Thyroid gland (tissue), 4 donors: ENCODE measurements around the gene COL6A2. TPM values are rescaled to one million over a fixed set of nuclear protein-coding genes. Genes with fewer than 3 reads are reported as not detected.

Experiments
- DNase-seq, 2 donors: peaks; one replicate each; pipeline ENCODE4 v3.0.0-alpha.2; 2019
- H3K27ac ChIP-seq, 3 donors: fragments of 200-600 bp; sonication (generic); 1 replicate in 2 of 3; 2 replicates in 1 of 3; pipeline ENCODE4 v1.5.1; 2016 to 2019; ENCODE audit warnings: mild to moderate bottlenecking in 1 of 3, moderate library complexity in 1 of 3
- H3K27me3 ChIP-seq: fragments of 200-600 bp; sonication (generic); one replicate; pipeline ENCODE4 v1.5.1; 2019
- H3K36me3 ChIP-seq, 2 donors: fragments of 200-600 bp; sonication (generic); one replicate each; pipeline ENCODE4 v1.5.1; 2016 to 2019
- H3K4me1 ChIP-seq, 2 donors: fragments of 200-600 bp; sonication (generic); one replicate each; pipeline ENCODE4 v1.5.1; 2017 to 2019
- H3K4me3 ChIP-seq, 3 donors: fragments of 200-600 bp; sonication (generic); replicated peaks in 1 of 3; 1 replicate in 2 of 3; 2 replicates in 1 of 3; pipeline ENCODE4 v1.5.1; 2016; ENCODE audit warnings: mild to moderate bottlenecking in 1 of 3
- H3K9me3 ChIP-seq: fragments of 200-600 bp; sonication (generic); one replicate; pipeline ENCODE4 v1.5.1; 2017
- POLR2A ChIP-seq, 2 donors: fragments of 450-650 bp; IDR thresholded peaks; one replicate each; pipeline ENCODE4 v1.6.1; 2017; ENCODE audit warnings: antibody characterized with exemption in 2 of 2, mild to moderate bottlenecking in 2 of 2, moderate library complexity in 1 of 2
- WGBS, 2 donors: methylation state at CpG; one replicate each; pipeline ENCODE4 v1.1.5; 2017; 5-methylcytosine and 5-hydroxymethylcytosine counted together
- intact Hi-C: fragments of 100-400 bp; cut with DNase I; formaldehyde crosslinking; loops from one replicate; pipeline ENCODE4 v1.15.1; 2023
- total RNA-seq, 4 donors: library from RNA; depleted of rRNA; stranded (reverse); fragments of >200 nt; gene quantifications; one replicate each; pipeline ENCODE4 v1.2.3, GENCODE V29; 2016
- TF ChIP-seq, protein P1 (sequence below), 6 experiments: fragments of 200-600 bp in 3 of 6; fragments of 450-650 bp in 3 of 6; sonication (generic) in 3 of 6; IDR thresholded peaks; one replicate each; pipeline ENCODE4 v1.5.1; 2016 to 2019; ENCODE audit warnings: antibody characterized with exemption in 6 of 6, mild to moderate bottlenecking in 2 of 6, inconsistent platforms in 1 of 6, moderate library complexity in 1 of 6

COL6A2 gene
- total RNA-seq, 4 donors from 2014 or later, result 79.4 to 191 (median 172) TPM

DNA sequence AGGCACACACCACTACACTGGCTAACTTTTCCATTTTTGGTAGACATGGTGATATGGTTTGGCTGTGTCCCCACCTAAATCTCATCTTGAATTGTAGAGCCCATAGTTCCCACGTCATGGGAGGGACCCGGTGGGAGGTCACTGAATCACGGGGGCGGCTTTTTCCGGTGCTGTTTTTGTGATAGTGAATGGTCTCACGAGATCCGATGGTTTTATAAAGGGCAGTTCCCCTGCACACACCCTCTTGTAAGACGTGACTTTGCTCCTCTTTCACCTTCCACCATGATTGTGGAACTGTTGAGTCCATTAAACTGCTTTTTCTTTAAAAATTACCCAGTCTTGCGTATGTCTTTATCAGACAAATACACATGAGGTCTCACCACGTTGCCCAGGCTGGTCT, 58.8 kb downstream of the COL6A2 start:
- no peak for DNase-seq
- Histone ChIP-seq H3K9me3 (no peaks in the 10 kb centered on the region), H3K36me3 (no peaks in the 10 kb centered on the region), H3K4me1 (peaks cover 10 to 11% of the 10 kb centered on the region in 2 donors), H3K4me3 (no peak overlapping the region), H3K27ac (no peak overlapping the region), H3K27me3 (no peaks in the 10 kb centered on the region)
- 80 to 89% methylated on average over 10 of the region's 10 CpGs for WGBS, 2 donors
- intact Hi-C loops, result no loop called here
- TF ChIP-seq, protein P1, sequence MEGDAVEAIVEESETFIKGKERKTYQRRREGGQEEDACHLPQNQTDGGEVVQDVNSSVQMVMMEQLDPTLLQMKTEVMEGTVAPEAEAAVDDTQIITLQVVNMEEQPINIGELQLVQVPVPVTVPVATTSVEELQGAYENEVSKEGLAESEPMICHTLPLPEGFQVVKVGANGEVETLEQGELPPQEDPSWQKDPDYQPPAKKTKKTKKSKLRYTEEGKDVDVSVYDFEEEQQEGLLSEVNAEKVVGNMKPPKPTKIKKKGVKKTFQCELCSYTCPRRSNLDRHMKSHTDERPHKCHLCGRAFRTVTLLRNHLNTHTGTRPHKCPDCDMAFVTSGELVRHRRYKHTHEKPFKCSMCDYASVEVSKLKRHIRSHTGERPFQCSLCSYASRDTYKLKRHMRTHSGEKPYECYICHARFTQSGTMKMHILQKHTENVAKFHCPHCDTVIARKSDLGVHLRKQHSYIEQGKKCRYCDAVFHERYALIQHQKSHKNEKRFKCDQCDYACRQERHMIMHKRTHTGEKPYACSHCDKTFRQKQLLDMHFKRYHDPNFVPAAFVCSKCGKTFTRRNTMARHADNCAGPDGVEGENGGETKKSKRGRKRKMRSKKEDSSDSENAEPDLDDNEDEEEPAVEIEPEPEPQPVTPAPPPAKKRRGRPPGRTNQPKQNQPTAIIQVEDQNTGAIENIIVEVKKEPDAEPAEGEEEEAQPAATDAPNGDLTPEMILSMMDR (IDR thresholded peaks at IDR 0.05), result no peak
- no peak for TF ChIP-seq POLR2A (IDR thresholded peaks at IDR 0.05)

DNA sequence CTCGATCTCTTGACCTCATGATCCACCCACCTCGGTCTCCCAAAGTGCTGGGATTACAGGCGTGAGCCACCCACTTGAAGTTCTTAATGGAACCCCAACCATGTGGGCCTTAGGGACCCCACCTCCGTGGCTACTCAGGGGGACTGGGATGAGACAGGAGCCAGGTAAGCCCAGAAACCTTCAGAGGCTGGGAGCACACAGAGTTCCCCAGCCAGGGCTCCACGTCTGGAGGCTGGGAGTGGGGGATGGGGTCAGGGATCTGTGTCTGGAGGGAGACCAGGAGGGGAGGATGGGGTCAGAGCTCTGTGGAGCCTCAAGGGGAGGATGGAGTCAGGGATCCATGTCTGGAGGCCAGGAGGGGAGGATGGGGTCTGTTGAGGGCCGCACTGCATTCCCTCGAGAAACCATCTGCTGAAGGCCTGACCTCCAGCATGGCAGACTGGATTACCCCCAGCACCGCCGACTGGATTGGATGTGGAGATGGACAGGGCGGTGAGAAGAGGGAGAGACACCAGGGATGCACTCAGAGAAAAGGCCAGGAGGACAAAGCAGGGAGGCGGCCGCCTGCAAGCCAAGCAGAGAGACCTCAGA, 59.6 kb downstream of the COL6A2 start:
- Histone ChIP-seq H3K27me3 (no peaks in the 10 kb centered on the region), H3K27ac (no peak overlapping the region), H3K4me1 (peaks cover 10 to 11% of the 10 kb centered on the region in 2 donors), H3K36me3 (no peaks in the 10 kb centered on the region), H3K9me3 (no peaks in the 10 kb centered on the region), H3K4me3 (no peak overlapping the region)
- 90 to 94% methylated on average over 12 of the region's 12 CpGs for WGBS, 2 donors
- DNase-seq, result no peak
- intact Hi-C loops, result no loop called here
- TF ChIP-seq POLR2A (IDR thresholded peaks at IDR 0.05), result no peak
- TF ChIP-seq, protein P1 (IDR thresholded peaks at IDR 0.05), result no peak

DNA sequence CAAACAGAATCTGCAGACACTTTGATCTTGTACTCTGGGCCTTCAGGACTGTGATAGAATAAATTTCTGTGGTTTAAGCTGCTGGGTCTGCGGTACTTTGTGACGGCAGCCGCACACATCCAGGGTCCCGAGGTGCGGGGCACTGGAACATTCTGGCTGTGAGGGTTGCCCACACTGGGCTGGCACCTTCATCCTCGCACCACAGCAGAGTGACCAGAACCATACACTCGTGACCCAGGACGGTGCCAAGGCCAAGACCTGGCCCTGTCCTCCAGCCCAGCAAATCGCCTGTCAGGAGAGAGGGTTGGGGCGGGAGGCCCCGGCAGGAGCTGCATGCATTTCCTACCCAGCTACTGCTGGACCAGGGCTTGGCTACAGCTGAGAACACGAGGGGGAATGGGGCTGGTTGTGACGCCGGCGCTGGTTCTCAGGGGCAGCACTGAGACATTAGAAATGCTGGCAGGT, 60.1 kb downstream of the COL6A2 start:
- intact Hi-C loops, result no loop called here
- Histone ChIP-seq H3K27me3 (no peaks in the 10 kb centered on the region), H3K4me1 (peaks cover 6 to 7% of the 10 kb centered on the region in 2 donors), H3K9me3 (no peaks in the 10 kb centered on the region), H3K4me3 (no peak overlapping the region), H3K36me3 (no peaks in the 10 kb centered on the region), H3K27ac (no peak overlapping the region)
- 89 to 93% methylated on average over 11 to 13 of the region's 15 CpGs for WGBS, 2 donors
- TF ChIP-seq POLR2A (IDR thresholded peaks at IDR 0.05), result no peak
- TF ChIP-seq, protein P1 (IDR thresholded peaks at IDR 0.05), result no peak
- no peak for DNase-seq

DNA sequence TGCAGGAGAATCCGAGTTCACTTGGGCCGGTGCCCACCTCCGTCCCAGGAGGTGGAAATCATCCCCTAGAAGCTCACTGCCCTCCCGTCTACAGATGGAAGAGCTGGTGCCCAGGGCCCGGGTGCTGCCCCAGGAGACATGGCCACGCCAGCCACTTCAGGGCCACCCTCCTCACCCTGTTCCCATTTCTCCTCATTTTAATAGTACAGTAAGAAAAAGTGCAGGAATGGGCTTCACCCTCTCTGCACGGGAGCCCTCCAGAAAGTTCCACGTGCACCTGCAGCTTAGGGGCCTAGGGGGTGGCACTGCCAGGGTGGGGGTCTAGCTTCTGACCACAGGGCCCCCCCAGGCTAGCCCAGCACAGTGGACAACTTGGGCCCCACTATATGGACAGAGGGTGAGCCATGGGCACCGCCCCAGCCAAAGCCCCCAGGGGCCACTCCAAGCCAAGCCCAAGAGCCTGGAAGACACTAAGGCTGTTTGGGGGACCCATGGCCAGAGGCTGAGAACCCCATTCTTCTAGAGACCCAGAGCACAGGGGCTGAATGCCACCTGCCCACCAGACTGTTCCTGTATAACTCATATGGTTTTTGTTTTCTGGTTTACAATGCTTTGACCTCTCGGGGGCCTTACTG, 60.9 kb downstream of the COL6A2 start:
- H3K9me3 ChIP-seq, result no peaks in the 10 kb centered on the region
- TF ChIP-seq, protein P1 (IDR thresholded peaks at IDR 0.05), result no peak
- TF ChIP-seq POLR2A (IDR thresholded peaks at IDR 0.05), result no peak
- H3K27me3 ChIP-seq, result no peaks in the 10 kb centered on the region
- intact Hi-C loops, result no loop called here
- no peaks in the 10 kb centered on the region for H3K36me3 ChIP-seq
- no peak for DNase-seq
- no peak overlapping the region for H3K27ac ChIP-seq
- WGBS, 2 donors, result 90 to 97% methylated on average over 9 to 10 of the region's 10 CpGs
- no peak overlapping the region for H3K4me3 ChIP-seq
- H3K4me1 ChIP-seq, result peaks cover 0 to under 1% of the 10 kb centered on the region in 2 donors

DNA sequence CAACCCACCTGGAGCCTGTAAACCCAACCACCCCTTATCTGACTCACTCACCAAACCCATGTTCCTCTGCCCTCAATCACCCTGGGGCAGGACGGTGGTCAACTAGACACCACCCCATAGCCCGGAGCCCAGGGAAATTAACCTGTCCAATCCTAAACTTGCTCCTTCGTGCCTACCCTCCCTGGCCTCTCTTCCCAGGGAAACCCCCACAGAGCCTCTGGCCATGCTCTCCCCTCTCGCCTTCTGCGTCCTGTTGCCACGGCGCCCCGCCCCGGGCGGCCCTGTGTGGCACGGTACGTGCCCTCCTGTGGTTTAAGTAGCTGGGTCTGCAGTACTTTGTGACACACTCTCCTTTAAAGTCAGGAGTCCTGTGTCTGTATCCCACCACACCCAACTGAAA, 61.5 kb downstream of the COL6A2 start:
- Histone ChIP-seq H3K4me3 (no peak overlapping the region), H3K27ac (no peak overlapping the region), H3K36me3 (no peaks in the 10 kb centered on the region), H3K4me1 (no peaks in the 10 kb centered on the region), H3K27me3 (no peaks in the 10 kb centered on the region), H3K9me3 (no peaks in the 10 kb centered on the region)
- no peak for TF ChIP-seq POLR2A (IDR thresholded peaks at IDR 0.05)
- TF ChIP-seq, protein P1 (IDR thresholded peaks at IDR 0.05), result no peak
- 93 to 99% methylated on average over 12 of the region's 12 CpGs for WGBS, 2 donors
- DNase-seq, result no peak
- intact Hi-C loops, result no loop called here
